HG03280 (cell line): ENCODE results near the gene CDK10.

Experiments used
- ATAC-seq: cut with Tn5 transposase; IDR thresholded peaks from one replicate; pipeline ENCODE4 v1.9.1; 2021; ENCODE audit warnings: mild to moderate bottlenecking, moderate library complexity; ENCODE audit not compliant: unreplicated experiment

CDK10 gene

DNA sequence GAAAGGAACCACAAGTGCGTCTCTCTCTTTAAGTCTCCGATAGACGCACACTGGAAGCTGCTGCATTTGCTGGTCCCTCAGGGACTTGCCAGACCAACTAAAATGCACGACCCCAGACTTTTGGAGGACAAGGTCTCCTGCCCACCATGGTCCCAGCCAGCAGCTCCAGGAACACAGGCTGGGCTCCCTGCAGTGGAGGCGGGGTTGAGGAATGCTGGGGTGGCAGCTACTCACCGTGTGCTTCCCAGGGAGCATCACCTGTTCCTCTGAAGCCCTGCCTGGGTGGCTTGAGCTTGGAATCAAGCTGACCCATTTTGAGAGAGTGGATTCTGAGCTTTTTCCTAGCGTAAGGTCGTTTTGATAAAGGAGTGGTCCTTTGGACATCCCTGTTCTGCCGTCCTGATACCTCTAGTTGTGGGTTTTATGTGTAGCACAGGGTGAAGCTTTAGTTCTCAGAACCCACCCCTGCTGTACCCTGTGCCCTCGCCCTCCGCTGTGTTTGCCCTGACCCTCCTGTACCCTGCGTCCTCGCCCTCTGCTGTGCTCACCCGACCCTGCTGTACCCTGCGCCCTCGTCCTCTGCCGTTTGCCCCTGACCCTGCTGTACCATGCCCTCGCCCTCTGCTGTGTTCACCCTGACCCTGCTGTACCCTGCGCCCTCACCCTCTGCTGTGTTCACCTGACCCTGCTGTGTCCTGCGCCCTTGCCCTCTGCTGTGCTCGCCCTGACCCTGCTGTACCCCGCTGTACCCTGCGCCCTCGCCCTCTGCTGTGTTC lies 45.8 kb downstream of the CDK10 start:
- no peak for ATAC-seq

DNA sequence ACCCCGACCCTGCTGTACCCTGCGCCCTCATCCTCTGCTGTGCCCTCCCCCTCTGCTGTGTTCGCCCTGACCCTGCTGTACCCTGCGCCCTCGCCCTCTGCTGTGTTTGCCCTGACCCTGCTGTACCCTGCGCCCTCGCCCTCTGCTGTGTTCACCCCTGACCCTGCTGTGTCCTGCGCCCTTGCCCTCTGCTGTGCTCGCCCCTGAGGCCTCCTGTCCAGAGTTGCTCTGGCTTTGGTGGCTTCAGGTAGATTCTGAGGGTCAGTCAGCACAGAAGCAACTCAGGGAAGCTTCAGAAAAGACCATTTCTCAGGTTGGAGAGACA lies 46.4 kb downstream of the CDK10 start:
- ATAC-seq, result no peak

DNA sequence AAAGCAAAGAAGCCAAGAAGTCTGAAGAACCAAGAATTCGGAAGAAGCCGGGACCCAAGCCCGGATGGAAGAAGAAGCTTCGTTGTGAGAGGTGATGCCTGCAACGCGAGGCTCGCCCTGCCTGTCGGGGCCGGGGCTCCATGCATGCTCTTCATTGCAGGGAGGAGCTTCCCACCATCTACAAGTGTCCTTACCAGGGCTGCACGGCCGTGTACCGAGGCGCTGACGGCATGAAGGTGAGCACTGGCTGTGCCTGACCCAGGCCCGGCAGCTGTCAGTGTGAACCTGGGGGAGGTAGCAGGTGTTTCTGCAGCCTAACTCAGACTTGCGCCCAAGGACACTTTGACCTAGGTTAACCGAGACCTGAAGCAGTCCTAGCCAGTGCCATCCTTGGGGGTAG lies 46.8 kb downstream of the CDK10 start:
- ATAC-seq, result no peak

DNA sequence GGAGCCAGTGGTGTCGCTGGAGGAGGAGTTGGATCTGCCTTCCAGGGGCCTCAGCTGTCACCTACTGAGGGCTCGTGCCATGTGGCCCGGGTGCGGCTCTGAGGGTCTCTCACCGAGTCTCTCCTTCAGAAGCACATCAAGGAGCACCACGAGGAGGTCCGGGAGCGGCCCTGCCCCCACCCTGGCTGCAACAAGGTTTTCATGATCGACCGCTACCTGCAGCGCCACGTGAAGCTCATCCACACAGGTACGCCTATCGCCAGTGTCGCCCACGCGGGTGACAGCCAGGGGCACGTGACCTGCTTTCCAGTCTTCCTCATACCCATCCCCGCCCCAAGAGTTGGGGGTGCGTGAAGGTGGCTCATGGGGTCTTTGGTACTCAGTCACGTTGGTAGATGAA lies 47.3 kb downstream of the CDK10 start:
- no peak for ATAC-seq

DNA sequence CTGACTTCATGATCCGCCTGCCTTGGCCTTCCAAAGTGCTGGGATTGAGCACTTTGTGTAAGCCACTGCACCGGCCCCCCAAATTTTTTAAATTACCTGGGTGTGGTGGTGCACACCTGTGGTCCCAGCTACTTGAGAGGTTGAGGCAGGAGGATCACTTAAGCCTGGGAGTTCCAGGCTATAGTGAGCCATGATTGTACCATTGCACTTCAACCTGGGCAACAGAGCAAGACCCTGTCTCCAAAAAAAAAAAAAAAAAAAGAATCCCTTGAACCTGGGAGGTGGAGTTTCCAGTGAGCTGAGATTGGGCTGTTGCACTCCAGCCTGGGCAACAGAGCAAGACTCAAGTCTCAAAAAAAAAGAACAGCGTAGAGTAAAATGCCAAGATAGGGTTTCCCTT lies 50.1 kb downstream of the CDK10 start:
- ATAC-seq, result no peak

DNA sequence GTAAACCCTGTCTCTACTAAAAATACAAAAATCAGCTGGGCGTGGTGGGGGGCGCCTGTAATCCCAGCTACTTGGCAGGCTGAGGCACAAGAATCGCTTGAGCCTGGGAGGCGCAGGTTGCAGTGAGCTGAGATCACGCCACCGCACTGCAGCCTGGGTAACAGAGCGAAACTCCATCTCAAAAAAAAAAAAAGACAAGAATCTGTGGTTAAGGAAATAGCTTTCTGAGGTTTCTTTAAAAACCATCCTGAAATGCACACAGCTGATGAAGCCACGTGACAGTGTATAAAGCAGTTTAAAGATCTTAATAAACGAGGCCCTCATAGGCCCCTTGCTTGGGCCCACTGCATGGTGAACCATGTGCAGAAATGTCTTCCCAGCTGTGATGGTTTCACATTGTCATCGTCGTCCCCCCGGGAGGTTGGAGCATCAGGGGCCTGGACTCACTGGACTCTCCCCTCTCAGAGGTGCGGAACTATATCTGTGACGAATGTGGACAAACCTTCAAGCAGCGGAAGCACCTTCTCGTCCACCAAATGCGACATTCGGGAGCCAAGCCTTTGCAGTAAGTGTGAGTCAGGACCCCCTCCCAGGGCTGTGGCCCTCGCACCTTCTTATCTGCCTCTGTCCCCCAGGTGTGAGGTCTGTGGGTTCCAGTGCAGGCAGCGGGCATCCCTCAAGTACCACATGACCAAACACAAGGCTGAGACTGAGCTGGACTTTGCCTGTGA lies 51.0 kb downstream of the CDK10 start:
- ATAC-seq, result no peak

DNA sequence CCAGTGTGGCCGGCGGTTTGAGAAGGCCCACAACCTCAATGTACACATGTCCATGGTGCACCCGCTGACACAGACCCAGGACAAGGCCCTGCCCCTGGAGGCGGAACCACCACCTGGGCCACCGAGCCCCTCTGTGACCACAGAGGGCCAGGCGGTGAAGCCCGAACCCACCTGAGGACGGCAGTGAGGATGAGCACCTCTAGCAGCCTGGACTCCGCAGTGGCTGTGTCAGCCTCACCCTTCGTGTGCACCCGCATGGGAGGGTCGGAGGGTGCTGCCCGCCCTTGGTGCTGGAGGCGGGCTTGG lies 51.5 kb downstream of the CDK10 start:
- no peak for ATAC-seq

DNA sequence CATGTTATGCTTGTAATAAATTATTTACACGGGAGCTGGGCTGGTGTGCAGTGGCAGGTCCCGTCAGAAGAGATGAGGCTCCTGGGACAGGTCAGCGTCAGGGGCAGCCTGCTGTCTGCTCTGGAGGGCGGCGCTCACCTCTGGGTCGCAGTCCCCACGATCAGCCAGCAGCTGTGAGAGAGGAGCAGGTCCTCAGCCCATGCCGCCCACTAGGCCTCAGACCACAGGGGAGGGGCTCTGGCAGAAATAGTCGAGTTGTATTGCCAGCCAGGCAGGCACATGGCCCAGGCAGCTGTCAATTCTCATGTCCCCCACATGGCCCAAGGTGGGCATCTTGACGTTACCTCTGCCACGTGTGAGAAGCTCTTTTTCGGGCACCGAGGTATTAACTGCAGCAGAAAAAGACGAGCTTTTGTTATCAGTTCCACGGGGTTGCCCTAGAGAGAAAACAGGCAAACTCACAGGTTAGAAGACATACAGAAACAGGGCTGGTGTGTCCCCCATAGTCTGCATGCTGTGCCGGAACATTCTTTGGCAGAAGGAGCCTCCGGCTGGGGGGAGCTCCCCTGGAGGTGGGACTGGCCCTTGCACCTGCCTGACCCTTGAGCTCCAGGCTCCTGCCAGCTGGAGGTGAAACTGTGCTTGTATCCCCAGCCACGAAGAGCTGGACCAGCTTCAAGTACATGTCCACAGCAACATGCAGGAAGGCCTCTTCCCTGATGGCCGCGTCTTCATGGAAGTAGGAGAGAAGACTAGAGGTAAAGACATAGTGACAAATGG lies 52.2 kb downstream of the CDK10 start:
- ATAC-seq, result no peak

DNA sequence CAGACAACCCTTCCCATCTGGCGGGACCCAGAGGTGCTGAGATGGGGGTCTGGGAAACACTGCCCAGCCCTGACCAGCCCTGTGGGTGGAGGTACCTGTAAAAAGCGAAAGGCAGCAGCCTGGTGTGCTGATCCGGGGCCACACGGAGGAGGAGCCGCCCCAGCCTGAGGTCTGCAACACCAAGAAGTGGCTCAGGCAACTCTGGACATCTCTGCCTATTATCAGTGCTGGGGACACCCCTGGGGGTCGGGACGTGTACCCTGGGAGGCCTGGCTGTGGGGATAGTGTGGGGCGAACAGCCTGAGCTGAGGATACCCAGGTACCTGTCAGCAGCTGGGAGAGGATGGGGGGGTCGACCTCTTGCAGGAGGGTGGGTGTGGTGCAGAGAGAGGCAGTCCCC lies 52.9 kb downstream of the CDK10 start:
- no peak for ATAC-seq

DNA sequence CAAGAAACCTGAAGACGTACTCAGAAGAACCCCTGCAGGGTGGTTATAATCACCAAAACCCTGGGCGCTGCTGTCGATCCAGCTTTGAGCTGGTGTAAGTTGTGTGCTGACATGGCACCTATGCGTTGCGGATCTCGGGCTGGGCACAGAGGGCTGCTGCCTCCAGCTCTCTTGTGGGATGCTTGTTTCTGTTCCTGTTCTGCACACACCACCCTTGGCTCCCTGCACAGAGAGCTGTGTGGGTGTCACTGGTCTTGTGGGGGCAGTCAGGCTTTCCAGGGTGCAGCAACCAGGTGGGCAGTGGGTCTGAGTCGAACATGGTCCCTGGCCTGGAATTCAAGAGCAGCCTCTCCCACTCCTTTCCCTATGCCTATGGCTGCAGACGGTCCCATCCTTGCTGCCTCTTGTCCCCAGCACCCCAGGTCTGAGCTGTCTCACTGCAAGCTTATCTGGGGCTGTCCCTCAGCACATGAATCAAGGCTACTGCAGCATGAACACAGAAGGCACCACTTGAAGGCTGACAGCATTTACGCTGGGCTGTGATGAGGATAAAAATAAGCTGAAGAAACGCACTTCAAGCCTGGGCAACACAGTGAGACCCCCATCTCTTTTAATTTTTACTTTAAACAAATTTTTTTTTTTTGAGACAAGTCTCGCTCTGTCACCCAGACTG lies 55.0 kb downstream of the CDK10 start:
- ATAC-seq, result no peak

DNA sequence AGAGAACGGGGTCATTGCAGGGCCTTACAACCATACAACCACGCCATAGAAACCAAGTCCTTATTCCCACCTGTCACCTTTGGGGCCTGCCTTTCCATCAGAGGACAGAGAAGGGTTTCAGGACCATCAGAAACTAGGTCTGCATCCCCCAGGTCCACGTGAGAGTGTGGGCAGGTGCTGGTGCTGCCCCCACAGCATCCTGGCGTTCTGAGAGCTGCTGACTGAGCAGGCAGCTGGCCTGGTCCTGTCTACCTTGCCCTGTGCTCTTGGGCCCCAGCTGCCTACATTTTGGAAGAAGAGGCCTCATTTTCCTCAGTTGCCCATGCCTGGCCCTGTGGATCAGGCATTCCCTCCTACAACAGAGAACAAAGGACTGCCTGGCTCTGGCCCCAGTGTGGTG lies 56.5 kb downstream of the CDK10 start:
- ATAC-seq, result no peak

DNA sequence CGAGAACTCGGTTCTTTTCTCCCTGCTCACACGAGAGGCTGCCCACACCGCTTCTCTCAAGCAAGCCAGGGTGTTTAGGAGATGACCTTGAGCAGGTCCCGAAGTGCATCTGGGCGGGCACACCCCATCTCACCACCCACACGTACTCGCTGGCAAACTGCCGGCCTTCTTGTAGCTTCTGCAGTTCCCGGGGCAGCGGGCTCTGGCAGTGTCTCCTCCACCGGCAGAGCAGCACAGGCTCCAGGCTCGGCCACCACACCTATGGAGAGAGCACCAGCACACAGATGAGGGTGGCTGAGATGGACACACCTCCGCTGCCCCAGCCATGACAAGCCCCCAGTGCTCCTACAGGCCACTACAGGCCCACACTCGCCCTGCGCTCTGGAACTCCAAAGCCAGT lies 58.3 kb downstream of the CDK10 start:
- no peak for ATAC-seq
